SK-N-SH (cell line): ENCODE data around the gene COL10A1.

ENCODE experiments used
- CTCF ChIP-seq: fragments of 200-600 bp; sonication (generic); IDR thresholded peaks from 2 replicates; pipeline ENCODE4 v1.6.1; 2017; ENCODE audit warnings: antibody characterized with exemption, mild to moderate bottlenecking, moderate library complexity
- EP300 ChIP-seq, 2 experiments: IDR thresholded peaks; 2 replicates each; pipeline versions ENCODE4 v1.4.0 to v1.6.1; 2012; ENCODE audit warnings: borderline replicate concordance in 1 of 2, low read depth in 1 of 2, low read length in 1 of 2
- EZH2phosphoT487 ChIP-seq: fragments of 200-600 bp; sonication (generic); IDR thresholded peaks from 2 replicates; pipeline ENCODE4 v1.6.1; 2017; ENCODE audit warnings: low read depth, mixed run types, mild to moderate bottlenecking, antibody characterized with exemption, moderate library complexity, borderline replicate concordance
- FOXJ3 ChIP-seq: sonication (generic); formaldehyde crosslinking; IDR thresholded peaks from 2 replicates; pipeline ENCODE4 v1.5.1; 2020; ENCODE audit warnings: mild to moderate bottlenecking, missing genetic modification reagents
- FOXM1 ChIP-seq: IDR thresholded peaks from 2 replicates; pipeline ENCODE4 v1.4.0; 2012; ENCODE audit warnings: low read depth, mild to moderate bottlenecking
- GATA2 ChIP-seq: sonication (generic); formaldehyde crosslinking; IDR thresholded peaks from 2 replicates; pipeline ENCODE4 v1.5.0; 2020; ENCODE audit warnings: mild to moderate bottlenecking, missing genetic modification reagents
- IRF3 ChIP-seq: fragments of 150-350 bp; IDR thresholded peaks from 2 replicates; pipeline ENCODE4 v1.6.1; 2016; ENCODE audit warnings: mild to moderate bottlenecking, low read depth, low read length
- MAX ChIP-seq: IDR thresholded peaks from 2 replicates; pipeline ENCODE4 v1.4.0; 2012; ENCODE audit warnings: low read depth
- MEF2A ChIP-seq: IDR thresholded peaks from 2 replicates; pipeline ENCODE4 v1.4.0; 2012; ENCODE audit warnings: low read depth, borderline replicate concordance
- RAD21 ChIP-seq: IDR thresholded peaks from 2 replicates; pipeline ENCODE4 v1.6.1; 2012; ENCODE audit warnings: mild to moderate bottlenecking, low read length
- REST ChIP-seq: IDR thresholded peaks from 2 replicates; pipeline ENCODE4 v1.6.1; 2012; ENCODE audit warnings: mild to moderate bottlenecking, low read depth, low read length, moderate library complexity
- SMC3 ChIP-seq: IDR thresholded peaks from 2 replicates; pipeline ENCODE4 v1.6.1; 2012; ENCODE audit warnings: low read depth, low read length, improper control_type of control experiment
- TAF1 ChIP-seq: IDR thresholded peaks from 2 replicates; pipeline ENCODE4 v1.6.1; 2012; ENCODE audit warnings: low read depth, mild to moderate bottlenecking, low read length, moderate library complexity, borderline replicate concordance

GRCh38 chr6:116154887-116155286, 29.0 kb upstream of the COL10A1 start:
- no peak for TF ChIP-seq CTCF
- TF ChIP-seq TAF1: no peak
- no peak for TF ChIP-seq RAD21
- TF ChIP-seq MAX: no peak
- no peak for TF ChIP-seq EP300 (IDR thresholded peaks at IDR 0.05; ENCODE audit: borderline replicate concordance in 1 of 2, low read depth in 1 of 2, low read length in 1 of 2)
- no peak for TF ChIP-seq SMC3
- no peak for TF ChIP-seq MEF2A
- TF ChIP-seq IRF3: no peak
- no peak for TF ChIP-seq EZH2phosphoT487
- no peak for TF ChIP-seq FOXJ3 (CRISPR knock-in tag)
- TF ChIP-seq FOXM1: no peak
- no peak for TF ChIP-seq REST
- TF ChIP-seq GATA2 (CRISPR knock-in tag): no peak
